ENCODE measurements around the gene EMC10.
"Not testable (repeated sequence)": the region's sequence is repeated elsewhere in the genome, so short reads cannot be mapped to it uniquely, and the experiment has no call there.

EMC10 gene

DNA sequence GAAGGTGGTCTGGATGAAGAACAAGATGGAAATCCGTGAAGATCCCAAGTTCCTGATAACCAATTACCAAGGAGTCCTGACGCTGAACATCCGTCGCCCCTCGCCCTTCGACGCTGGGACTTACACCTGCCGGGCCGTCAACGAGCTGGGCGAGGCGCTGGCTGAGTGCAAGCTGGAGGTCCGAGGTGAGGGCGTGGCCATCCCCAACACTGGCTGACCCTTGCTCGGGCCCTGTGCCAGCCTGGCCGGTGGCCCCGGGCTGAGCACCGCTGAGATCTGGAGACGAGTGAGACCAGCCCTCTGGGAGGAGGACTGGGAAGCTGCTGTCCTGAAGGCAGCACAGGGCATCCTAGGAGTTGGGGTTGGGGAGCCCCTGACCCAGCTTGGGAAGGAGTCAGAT, 12.0 kb upstream of the EMC10 start:
- DNase-seq (no peak), ATAC-seq (no peak)
- Mint-ChIP-seq H3K27ac (no peak overlapping the region), H3K4me1 (peaks cover 17% of the 10 kb centered on the region), H3K27me3 (peaks cover 36% of the 10 kb centered on the region), H3K9me3 (no peaks in the 10 kb centered on the region), H3K4me3 (no peak overlapping the region)

GRCh38 chr19:50465000-50465399, 11.3 kb upstream of the EMC10 start:
- H3K9me3 Mint-ChIP-seq, result no peaks in the 10 kb centered on the region
- peaks cover 13% of the 10 kb centered on the region for H3K4me1 Mint-ChIP-seq
- ATAC-seq (no peak), DNase-seq (no peak)
- H3K4me3 Mint-ChIP-seq, result no peak overlapping the region
- H3K27ac Mint-ChIP-seq, result peak overlapping the region in 1 of 2 donors; percentile 74
- H3K27me3 Mint-ChIP-seq, result peaks cover 32% of the 10 kb centered on the region

- Mint-ChIP-seq H3K27ac (no peak overlapping the region), H3K4me3 (no peak overlapping the region), H3K4me1 (peaks cover 5% of the 10 kb centered on the region), H3K27me3 (peaks cover 28% of the 10 kb centered on the region), H3K9me3 (no peaks in the 10 kb centered on the region)
- ATAC-seq (no peak), DNase-seq (no peak)
Measured at GRCh38 chr19:50465986-50466705, 10.2 kb upstream of the EMC10 start.

DNA sequence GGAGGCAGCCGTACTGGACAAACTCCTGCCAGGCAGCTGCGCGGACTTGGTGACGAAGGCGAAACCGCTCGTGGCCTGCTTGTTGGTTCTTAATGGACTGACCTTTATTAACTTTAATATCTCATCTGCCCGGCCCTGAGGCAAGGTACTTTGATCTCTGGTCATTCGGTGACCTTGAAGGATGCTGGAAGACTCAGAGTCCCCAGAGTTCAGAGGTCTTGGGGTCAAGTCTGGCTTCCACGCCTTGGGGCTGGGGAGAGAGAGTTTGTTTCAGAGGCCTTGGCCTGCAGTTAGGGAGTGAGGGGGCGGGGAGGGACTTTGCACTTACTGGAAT, 9.6 kb upstream of the EMC10 start:
- Mint-ChIP-seq H3K27me3 (peaks cover 28% of the 10 kb centered on the region), H3K9me3 (no peaks in the 10 kb centered on the region), H3K4me3 (no peak overlapping the region), H3K4me1 (no peaks in the 10 kb centered on the region), H3K27ac (no peak overlapping the region)
- ATAC-seq, result no peak
- DNase-seq, result no peak

- no peak for ATAC-seq
Measured at GRCh38 chr19:50467566-50467965, 8.7 kb upstream of the EMC10 start.

DNA sequence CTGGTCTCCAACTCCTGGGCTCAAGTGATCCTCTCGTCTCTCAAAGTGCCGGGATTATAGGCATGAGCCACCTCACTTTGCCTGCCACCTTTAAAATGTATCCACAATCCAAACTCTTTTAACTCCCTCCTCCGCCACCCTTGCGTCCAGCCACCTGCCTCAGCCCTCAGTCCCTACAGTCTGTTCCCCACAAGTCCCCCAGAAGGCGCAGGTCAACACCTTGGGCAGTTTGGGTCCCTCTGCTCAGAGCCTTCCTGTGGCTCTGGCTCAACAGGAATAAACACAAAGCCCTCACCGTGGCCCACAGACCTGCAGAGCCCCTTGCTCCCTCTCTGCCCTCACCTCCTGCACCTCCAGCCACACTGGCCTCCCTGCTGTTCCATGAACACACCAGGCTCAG, 7.5 kb upstream of the EMC10 start:
- ATAC-seq, result no peak

More at GRCh38 chr19:50467566-50467965, 8.7 kb upstream of the EMC10 start:
- no peak overlapping the region for H3K4me3 Mint-ChIP-seq
- H3K4me1 Mint-ChIP-seq, result no peaks in the 10 kb centered on the region
- no peak overlapping the region for H3K27ac Mint-ChIP-seq
- H3K27me3 Mint-ChIP-seq, result peaks cover 28% of the 10 kb centered on the region
- no peak for DNase-seq
- H3K9me3 Mint-ChIP-seq, result no peaks in the 10 kb centered on the region

DNA sequence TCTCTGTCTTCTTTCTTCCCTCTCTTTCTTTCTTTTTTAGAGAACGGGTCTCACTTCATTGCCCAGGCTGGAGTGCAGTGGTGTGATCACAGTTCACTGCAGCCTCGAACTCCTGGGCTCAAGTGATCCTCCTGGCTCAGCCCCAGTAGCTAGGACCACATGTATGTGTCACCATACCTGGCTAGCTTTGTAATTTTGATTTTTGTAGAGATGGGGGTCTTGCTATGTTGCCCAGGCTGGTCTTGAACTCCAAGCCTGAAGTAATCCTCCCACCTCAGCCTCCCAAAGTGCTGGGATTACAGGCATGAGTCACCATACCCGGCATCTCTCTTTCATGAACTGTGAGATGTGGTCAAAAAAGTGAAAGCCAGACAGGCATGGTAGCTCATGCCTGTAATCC, 3.0 kb upstream of the EMC10 start:
- H3K4me3 Mint-ChIP-seq, H3K27ac Mint-ChIP-seq, H3K9me3 Mint-ChIP-seq, ATAC-seq, DNase-seq: not testable (repeated sequence)
- peaks cover 12% of the 10 kb centered on the region for H3K27me3 Mint-ChIP-seq
- H3K4me1 Mint-ChIP-seq, result peaks cover 34% of the 10 kb centered on the region

More for the DNA sequence above, 7.5 kb upstream of the EMC10 start:
- DNase-seq, result no peak
- Mint-ChIP-seq H3K27ac (no peak overlapping the region), H3K4me1 (no peaks in the 10 kb centered on the region), H3K27me3 (peaks cover 28% of the 10 kb centered on the region), H3K9me3 (no peaks in the 10 kb centered on the region), H3K4me3 (no peak overlapping the region)

DNA sequence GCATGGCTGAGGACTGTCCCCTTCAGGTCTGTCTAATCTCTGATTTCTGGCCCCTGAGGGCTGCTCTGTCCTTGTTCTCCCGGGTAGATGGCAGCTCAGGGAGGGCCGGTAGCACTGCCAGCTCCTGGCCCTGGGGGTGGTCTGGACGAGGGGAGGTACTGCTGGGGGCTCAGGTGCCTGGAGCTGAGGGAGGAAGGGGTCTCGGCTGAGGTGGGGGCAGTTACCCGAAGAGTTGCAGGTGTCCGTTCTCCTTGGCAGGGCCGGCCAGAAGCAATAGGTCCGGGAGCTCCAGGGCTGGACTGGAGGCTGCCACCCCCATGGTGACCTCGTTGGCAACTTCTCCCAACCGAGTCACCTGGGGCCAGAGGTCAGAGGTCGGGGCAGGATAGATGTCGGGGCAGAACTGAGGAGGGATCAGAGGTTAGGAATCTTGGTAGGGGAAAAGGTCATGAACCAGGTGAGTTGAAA, 1.2 kb upstream of the EMC10 start:
- peak overlapping the region; percentile 45 to 100 for H3K4me3 Mint-ChIP-seq
- no peaks in the 10 kb centered on the region for H3K27me3 Mint-ChIP-seq
- H3K27ac Mint-ChIP-seq, result peak overlapping the region in 1 of 2 donors; percentile 99
- DNase-seq, result no peak
- peaks cover 0 to 7% of the 10 kb centered on the region in 2 donors for H3K9me3 Mint-ChIP-seq
- peaks cover 46% of the 10 kb centered on the region for H3K4me1 Mint-ChIP-seq
- ATAC-seq, result no peak

GRCh38 chr19:50475736-50476223, 527 bp upstream of the EMC10 start:
- DNase-seq (no peak), ATAC-seq (peak; percentile 6)
- peaks cover 46% of the 10 kb centered on the region for H3K4me1 Mint-ChIP-seq
- H3K4me3 Mint-ChIP-seq, result peak overlapping the region; percentile 71 to 100
- no peaks in the 10 kb centered on the region for H3K27me3 Mint-ChIP-seq
- H3K9me3 Mint-ChIP-seq, result peaks cover 0 to 7% of the 10 kb centered on the region in 2 donors
- H3K27ac Mint-ChIP-seq, result peak overlapping the region in 1 of 2 donors; percentile 99

GRCh38 chr19:50476907-50477238, 566 bp downstream of the EMC10 start:
- DNase-seq (no peak), ATAC-seq (peak; percentile 7)
- Mint-ChIP-seq H3K4me1 (peaks cover 46% of the 10 kb centered on the region), H3K4me3 (peak overlapping the region; percentile 95 to 100), H3K27me3 (no peaks in the 10 kb centered on the region), H3K27ac (peak overlapping the region; percentile 97 to 99), H3K9me3 (peaks cover 0 to 7% of the 10 kb centered on the region in 2 donors)

GRCh38 chr19:50477751-50478515, 1.6 kb downstream of the EMC10 start:
- no peak for DNase-seq
- H3K4me1 Mint-ChIP-seq, result peaks cover 46% of the 10 kb centered on the region
- H3K27ac Mint-ChIP-seq, result peak overlapping the region; percentile 2 to 3
- H3K27me3 Mint-ChIP-seq, result no peaks in the 10 kb centered on the region
- peak overlapping the region; percentile 95 to 100 for H3K4me3 Mint-ChIP-seq
- ATAC-seq, result no peak
- H3K9me3 Mint-ChIP-seq, result peaks cover 0 to 7% of the 10 kb centered on the region in 2 donors

- DNase-seq, result no peak
- peaks cover 0 to 7% of the 10 kb centered on the region in 2 donors for H3K9me3 Mint-ChIP-seq
- peak overlapping the region in 1 of 2 donors; percentile 24 for H3K4me3 Mint-ChIP-seq
- H3K27me3 Mint-ChIP-seq, result no peaks in the 10 kb centered on the region
- peaks cover 46% of the 10 kb centered on the region for H3K4me1 Mint-ChIP-seq
- peak overlapping the region; percentile 46 to 78 for H3K27ac Mint-ChIP-seq
- no peak for ATAC-seq
Measured at GRCh38 chr19:50478901-50479715, 2.8 kb downstream of the EMC10 start.

DNA sequence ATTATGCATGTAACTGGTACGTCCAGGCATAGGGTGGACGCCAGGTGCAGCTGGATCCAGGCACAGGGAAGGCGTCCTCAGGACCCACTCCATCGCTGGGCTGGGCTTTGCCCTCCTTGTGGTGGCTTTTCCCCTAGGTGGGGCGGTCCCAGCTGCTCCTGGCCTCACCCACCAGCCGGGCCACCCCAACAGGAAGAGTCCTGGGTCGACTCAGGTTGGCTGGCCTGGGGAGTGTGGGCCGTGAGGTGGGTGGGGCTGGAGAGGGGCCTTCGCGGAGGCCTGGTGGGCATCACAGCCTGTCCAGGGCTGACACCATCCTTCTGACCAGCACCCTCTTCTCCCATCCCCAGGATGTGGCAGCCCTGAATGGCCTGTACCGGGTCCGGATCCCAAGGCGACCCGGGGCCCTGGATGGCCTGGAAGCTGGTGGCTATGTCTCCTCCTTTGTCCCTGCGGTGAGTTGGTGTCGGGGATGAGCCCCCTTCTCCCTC, 3.5 kb downstream of the EMC10 start:
- ATAC-seq (no peak), DNase-seq (no peak)
- no peaks in the 10 kb centered on the region for H3K27me3 Mint-ChIP-seq
- H3K4me3 Mint-ChIP-seq, result no peak overlapping the region
- no peak overlapping the region for H3K27ac Mint-ChIP-seq
- H3K4me1 Mint-ChIP-seq, result peaks cover 46% of the 10 kb centered on the region
- peaks cover 0 to 7% of the 10 kb centered on the region in 2 donors for H3K9me3 Mint-ChIP-seq

DNA sequence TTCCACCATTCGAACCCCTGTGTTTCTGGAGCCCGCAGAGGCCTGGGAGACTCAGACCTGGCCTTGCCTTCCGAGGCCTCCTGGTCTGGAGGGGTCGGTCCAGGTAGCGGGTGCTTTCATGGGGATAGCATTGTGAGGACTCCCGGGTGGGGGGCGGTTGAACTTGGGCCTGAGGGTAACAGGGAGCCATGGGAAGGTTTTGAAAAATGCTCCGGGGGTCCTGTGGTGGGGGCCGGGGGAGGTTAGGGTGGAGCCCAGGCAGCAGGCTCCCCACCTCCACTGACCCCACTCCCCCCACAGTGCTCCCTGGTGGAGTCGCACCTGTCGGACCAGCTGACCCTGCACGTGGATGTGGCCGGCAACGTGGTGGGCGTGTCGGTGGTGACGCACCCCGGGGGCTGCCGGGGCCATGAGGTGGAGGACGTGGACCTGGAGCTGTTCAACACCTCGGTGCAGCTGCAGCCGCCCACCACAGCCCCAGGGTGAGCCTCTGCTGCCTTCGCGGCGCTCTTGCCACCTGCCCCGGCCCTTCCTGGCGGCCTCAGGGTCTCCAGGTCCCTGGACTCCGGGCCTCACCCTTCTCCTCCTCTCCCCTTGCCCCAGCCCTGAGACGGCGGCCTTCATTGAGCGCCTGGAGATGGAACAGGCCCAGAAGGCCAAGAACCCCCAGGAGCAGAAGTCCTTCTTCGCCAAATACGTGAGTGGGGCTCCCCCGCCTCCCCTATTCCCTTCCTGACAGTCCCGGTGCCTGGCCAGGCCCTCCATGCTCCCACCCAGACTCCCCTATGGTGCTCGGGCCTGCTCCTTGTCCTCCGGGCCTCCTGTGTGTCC, 4.2 kb downstream of the EMC10 start:
- Mint-ChIP-seq H3K27ac (peak overlapping the region; percentile 19 to 34), H3K4me1 (peaks cover 39% of the 10 kb centered on the region), H3K9me3 (peaks cover 0 to 7% of the 10 kb centered on the region in 2 donors), H3K27me3 (no peaks in the 10 kb centered on the region), H3K4me3 (no peak overlapping the region)
- DNase-seq (no peak), ATAC-seq (no peak)
